ENCODE measurements around the gene ZNF624. TPM values are rescaled to one million over a fixed set of nuclear protein-coding genes. Genes with fewer than 3 reads are reported as not detected.

Gene ZNF624
- 8.1 and 9.2 TPM in 2 replicates for total RNA-seq

DNA sequence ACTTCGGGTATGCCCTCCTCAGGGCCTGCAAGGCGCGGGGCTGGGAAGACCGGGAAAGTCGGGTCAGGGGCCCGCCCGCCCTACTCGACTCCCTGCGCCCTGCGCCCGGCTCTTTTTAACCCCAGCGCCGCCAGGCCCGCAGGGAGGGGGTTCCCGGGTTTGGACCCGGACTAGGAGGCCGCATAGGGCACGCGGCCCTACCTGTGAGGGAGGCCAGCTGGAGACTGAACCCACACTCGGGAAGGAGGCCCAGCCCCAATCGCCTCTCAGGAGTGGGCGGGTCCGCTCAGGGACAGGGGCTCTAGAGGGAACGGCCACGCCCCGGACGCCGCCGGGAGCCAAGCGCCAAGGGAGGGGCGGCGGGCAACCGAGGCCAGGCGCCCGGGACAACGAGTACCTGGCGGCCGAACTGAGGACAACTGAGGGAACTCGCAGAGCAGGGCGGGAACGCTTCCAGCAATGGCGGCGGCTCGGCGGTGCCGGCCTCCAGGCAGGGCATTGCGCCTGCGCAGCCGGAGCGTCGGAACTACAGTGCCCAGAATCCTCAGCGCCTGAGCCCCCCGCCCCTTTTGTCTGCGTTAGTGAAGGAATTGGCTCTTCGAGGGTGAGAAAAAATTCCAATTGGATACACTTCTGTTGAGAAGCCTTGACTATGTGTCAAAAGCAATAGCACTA, at the start of gene ZNF624:
ZNF624 (minus strand) TSS at position 484 of the 675 bp plus-strand sequence.

DNA sequence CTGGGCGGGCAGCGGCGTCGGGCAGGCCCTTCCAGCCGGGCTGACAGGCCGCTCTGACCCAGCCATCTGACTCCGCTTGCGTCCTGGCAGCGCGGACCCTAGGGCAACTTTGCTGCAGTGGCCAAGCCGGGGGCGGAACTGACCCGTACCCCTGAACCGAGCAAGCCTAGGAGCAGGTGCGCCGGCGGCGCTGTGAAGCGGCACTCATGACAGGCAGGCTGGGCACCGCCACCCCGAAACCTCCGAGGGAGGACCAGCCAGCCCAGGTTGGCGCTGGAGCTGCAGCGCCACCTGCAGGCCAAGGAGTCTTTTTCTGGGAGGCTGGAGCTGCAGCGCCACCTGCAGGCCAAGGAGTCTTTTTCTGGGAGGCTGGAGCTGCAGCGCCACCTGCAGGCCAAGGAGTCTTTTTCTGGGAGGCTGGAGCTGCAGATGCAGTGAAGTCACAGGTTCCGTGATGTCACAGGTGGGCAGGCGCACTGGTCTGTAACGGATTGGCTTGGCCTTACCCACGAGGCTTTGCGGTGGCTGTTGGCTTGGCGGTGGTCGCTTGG, 36.2 kb upstream of the ZNF624 start, which contains the start of gene CCDC144A:
CCDC144A (plus strand) TSS at position 511 of the 551 bp plus-strand sequence. CDS start 160 bp downstream, outside the sequence.

Small RNAs within 50 kb of the gene (small RNA-seq; reads per million reads assigned to genes)
- not detected for gene RNU6-405P

Other genes starting within 250 kb of the ZNF624 start
- 21.7 and 41.8 TPM in 2 replicates for gene TRPV2, start 238.3 kb downstream of the ZNF624 start, total RNA-seq
- 1.6 and 2.1 TPM in 2 replicates for gene LRRC75A, start 161.7 kb downstream of the ZNF624 start, total RNA-seq
- 11.2 and 12.6 TPM in 2 replicates for gene ZNF287, start 84.6 kb downstream of the ZNF624 start, total RNA-seq
- 9.9 and 11.9 TPM in 2 replicates for gene CCDC144A, start 36.4 kb upstream of the ZNF624 start, total RNA-seq

All from articular chondrocyte of knee joint (primary cell).